Measurements from ENCODE around the gene ISOC2. TPM values are rescaled to one million over a fixed set of nuclear protein-coding genes. Genes with fewer than 3 reads are reported as not detected.

Gene ISOC2
- total RNA-seq, 1 donor from 2014 or later, result 24.9 TPM

GRCh38 chr19:55455576-55456235, 5.7 kb downstream of the ISOC2 start:
- Mint-ChIP-seq H3K36me3 (ENCODE audit: unreplicated experiment) (no peaks in the 10 kb centered on the region), H3K4me1 (ENCODE audit: low read depth, unreplicated experiment) (peaks cover 18% of the 10 kb centered on the region), H3K9me3 (ENCODE audit: unreplicated experiment) (peaks cover 13% of the 10 kb centered on the region), H3K27ac (ENCODE audit: unreplicated experiment) (no peak overlapping the region), H3K4me3 (ENCODE audit: unreplicated experiment) (no peak overlapping the region), H3K27me3 (ENCODE audit: unreplicated experiment) (peaks cover 12% of the 10 kb centered on the region)
- no peak for DNase-seq
- no peak for TF ChIP-seq CTCF (IDR thresholded peaks at IDR 0.05; ENCODE audit: partially characterized antibody, unreplicated experiment)

- Mint-ChIP-seq H3K9me3 (ENCODE audit: unreplicated experiment) (peaks cover 13% of the 10 kb centered on the region), H3K4me1 (ENCODE audit: low read depth, unreplicated experiment) (peaks cover 10% of the 10 kb centered on the region), H3K36me3 (ENCODE audit: unreplicated experiment) (no peaks in the 10 kb centered on the region), H3K27me3 (ENCODE audit: unreplicated experiment) (peaks cover 15% of the 10 kb centered on the region), H3K4me3 (ENCODE audit: unreplicated experiment) (no peak overlapping the region), H3K27ac (ENCODE audit: unreplicated experiment) (peak overlapping the region; percentile 68)
- peak; percentile 73 for TF ChIP-seq CTCF (IDR thresholded peaks at IDR 0.05; ENCODE audit: partially characterized antibody, unreplicated experiment)
- DNase-seq, result peak; percentile 82
Measured at GRCh38 chr19:55454787-55455243, 6.6 kb downstream of the ISOC2 start.

GRCh38 chr19:55453511-55454260, 7.8 kb downstream of the ISOC2 start:
- peaks cover 9% of the 10 kb centered on the region for H3K4me1 Mint-ChIP-seq (ENCODE audit: low read depth, unreplicated experiment)
- no peak for DNase-seq
- peaks cover 16% of the 10 kb centered on the region for H3K27me3 Mint-ChIP-seq (ENCODE audit: unreplicated experiment)
- H3K36me3 Mint-ChIP-seq (ENCODE audit: unreplicated experiment), result no peaks in the 10 kb centered on the region
- H3K4me3 Mint-ChIP-seq (ENCODE audit: unreplicated experiment), result peak overlapping the region; percentile 37
- H3K9me3 Mint-ChIP-seq (ENCODE audit: unreplicated experiment), result peaks cover 13% of the 10 kb centered on the region
- no peak overlapping the region for H3K27ac Mint-ChIP-seq (ENCODE audit: unreplicated experiment)
- TF ChIP-seq CTCF (IDR thresholded peaks at IDR 0.05; ENCODE audit: partially characterized antibody, unreplicated experiment), result no peak

GRCh38 chr19:55452749-55453346, 8.6 kb downstream of the ISOC2 start:
- Mint-ChIP-seq H3K4me3 (ENCODE audit: unreplicated experiment) (peak overlapping the region; percentile 61), H3K4me1 (ENCODE audit: low read depth, unreplicated experiment) (peaks cover 6% of the 10 kb centered on the region), H3K36me3 (ENCODE audit: unreplicated experiment) (no peaks in the 10 kb centered on the region), H3K27me3 (ENCODE audit: unreplicated experiment) (peaks cover 16% of the 10 kb centered on the region), H3K9me3 (ENCODE audit: unreplicated experiment) (peaks cover 12% of the 10 kb centered on the region), H3K27ac (ENCODE audit: unreplicated experiment) (no peak overlapping the region)
- peak; percentile 54 for TF ChIP-seq CTCF (IDR thresholded peaks at IDR 0.05; ENCODE audit: partially characterized antibody, unreplicated experiment)
- peak; percentile 86 for DNase-seq
